ENCODE results near the gene MRPL36.
A peak's percentile ranks its signal among the peaks of the same experiment; 100 is the strongest.

MRPL36 gene

DNA sequence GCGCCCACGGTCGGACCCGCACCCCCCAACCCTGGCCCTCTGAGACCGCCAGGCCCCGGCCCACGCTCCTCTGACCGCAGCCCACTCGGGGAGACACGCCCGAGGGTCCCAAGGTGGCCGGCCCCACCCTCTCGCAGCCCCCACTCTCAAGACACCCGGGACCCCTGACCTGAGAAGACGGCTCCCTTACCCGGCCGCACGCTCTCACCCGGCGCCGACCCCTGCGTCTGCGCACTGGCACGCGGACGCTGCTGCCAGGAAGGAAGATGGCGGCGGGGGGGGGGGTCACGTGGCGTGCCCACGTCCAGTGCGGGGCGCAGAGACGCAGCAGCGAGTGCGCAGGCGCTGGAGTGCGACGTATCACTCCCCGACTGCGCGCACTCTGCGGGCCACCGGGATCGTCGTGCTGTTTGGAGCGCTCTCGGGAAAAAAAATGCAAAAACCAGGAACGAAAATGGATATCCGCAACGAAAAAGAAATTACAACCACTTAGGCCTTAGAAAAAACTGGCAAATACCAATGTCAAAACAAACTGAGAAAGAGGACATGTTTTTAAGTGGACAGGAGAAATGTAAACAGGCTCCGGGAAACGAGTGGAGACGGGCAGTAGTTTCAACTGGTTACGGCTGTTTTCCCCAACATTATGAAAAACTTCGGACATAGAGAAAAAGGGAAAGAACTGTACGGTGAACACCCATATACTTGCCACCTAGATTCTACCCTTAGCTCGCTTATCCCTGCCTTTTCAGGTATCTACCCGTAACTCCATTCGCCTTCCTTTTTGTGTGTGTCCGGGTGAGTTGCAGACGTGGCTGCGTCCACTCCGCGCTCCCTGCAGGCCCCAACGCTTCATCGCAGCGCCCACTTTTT, at the start of gene MRPL36:
Gene MRPL36 (minus strand): TSS at position 236 of the 870 bp plus-strand sequence. CDS start 902 bp downstream, outside the sequence.
- H3K4me1 ChIP-seq (ENCODE audit: low read depth, poor library complexity, severe bottlenecking): peaks cover 22% of the 10 kb centered on the region
- peak within 1 kb of the TSS; percentile 94 for H3K4me2 ChIP-seq
- H3K4me3 ChIP-seq (IDR thresholded peaks at IDR 0.05; ENCODE audit: insufficient read depth, low read depth, low read length): no peak within 1 kb of the TSS
- H3K9ac ChIP-seq: peak within 1 kb of the TSS; percentile 90
- peak within 1 kb of the TSS; percentile 70 for H3K27ac ChIP-seq
- peaks cover 66% of the 10 kb centered on the region for H3K79me2 ChIP-seq (ENCODE audit: insufficient read depth, low read depth)
- TF ChIP-seq, protein P1, sequence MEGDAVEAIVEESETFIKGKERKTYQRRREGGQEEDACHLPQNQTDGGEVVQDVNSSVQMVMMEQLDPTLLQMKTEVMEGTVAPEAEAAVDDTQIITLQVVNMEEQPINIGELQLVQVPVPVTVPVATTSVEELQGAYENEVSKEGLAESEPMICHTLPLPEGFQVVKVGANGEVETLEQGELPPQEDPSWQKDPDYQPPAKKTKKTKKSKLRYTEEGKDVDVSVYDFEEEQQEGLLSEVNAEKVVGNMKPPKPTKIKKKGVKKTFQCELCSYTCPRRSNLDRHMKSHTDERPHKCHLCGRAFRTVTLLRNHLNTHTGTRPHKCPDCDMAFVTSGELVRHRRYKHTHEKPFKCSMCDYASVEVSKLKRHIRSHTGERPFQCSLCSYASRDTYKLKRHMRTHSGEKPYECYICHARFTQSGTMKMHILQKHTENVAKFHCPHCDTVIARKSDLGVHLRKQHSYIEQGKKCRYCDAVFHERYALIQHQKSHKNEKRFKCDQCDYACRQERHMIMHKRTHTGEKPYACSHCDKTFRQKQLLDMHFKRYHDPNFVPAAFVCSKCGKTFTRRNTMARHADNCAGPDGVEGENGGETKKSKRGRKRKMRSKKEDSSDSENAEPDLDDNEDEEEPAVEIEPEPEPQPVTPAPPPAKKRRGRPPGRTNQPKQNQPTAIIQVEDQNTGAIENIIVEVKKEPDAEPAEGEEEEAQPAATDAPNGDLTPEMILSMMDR (conservative IDR thresholded peaks at IDR 0.05; ENCODE audit: low read depth, low read length): no peak
- H4K20me1 ChIP-seq (ENCODE audit: insufficient read depth): no peaks in the 10 kb centered on the region
- H2AFZ ChIP-seq (ENCODE audit: low read depth): peak within 1 kb of the TSS; percentile 76; the same call in 1 of the 2 replicates
- H3K27me3 ChIP-seq (ENCODE audit: insufficient read depth, low read depth): no peaks in the 10 kb centered on the region
- peaks cover 11% of the 10 kb centered on the region; the same call in 1 of the 2 replicates for H3K36me3 ChIP-seq (ENCODE audit: insufficient read depth)

DNA sequence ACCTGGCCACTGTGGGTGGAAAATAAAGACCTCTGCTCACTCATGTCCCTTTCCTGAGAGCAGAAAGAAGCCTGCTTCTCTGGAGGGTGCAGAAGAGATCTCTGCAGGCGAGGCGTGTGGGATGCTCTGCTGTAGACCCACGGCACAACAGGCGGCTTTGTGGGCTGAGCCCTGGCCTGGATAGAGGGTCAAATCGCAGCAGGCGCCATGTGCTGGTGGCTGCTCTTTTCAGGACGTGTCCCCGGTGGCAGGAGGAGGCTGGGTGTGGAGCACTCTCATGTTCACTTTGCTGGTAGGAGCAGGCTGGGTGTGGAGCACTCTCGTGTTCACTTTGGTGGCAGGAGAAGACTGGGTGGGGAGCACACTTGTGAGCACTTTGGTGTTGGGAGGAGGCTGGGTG, 48.0 kb upstream of the MRPL36 start:
- peaks cover 12% of the 10 kb centered on the region; the same call in 1 of the 2 replicates for H3K27me3 ChIP-seq (ENCODE audit: insufficient read depth, low read depth)
- H3K36me3 ChIP-seq (ENCODE audit: insufficient read depth): no peaks in the 10 kb centered on the region
- no peak overlapping the region for H2AFZ ChIP-seq (ENCODE audit: low read depth)
- H3K4me3 ChIP-seq (IDR thresholded peaks at IDR 0.05; ENCODE audit: insufficient read depth, low read depth, low read length): no peak overlapping the region
- H3K4me1 ChIP-seq (ENCODE audit: low read depth, poor library complexity, severe bottlenecking): no peaks in the 10 kb centered on the region
- no peak overlapping the region for H3K27ac ChIP-seq
- H3K79me2 ChIP-seq (ENCODE audit: insufficient read depth, low read depth): no peaks in the 10 kb centered on the region
- no peak overlapping the region for H3K4me2 ChIP-seq
- TF ChIP-seq, protein P1 (conservative IDR thresholded peaks at IDR 0.05; ENCODE audit: low read depth, low read length): no peak
- H3K9ac ChIP-seq: no peak overlapping the region
- H4K20me1 ChIP-seq (ENCODE audit: insufficient read depth): no peaks in the 10 kb centered on the region

DNA sequence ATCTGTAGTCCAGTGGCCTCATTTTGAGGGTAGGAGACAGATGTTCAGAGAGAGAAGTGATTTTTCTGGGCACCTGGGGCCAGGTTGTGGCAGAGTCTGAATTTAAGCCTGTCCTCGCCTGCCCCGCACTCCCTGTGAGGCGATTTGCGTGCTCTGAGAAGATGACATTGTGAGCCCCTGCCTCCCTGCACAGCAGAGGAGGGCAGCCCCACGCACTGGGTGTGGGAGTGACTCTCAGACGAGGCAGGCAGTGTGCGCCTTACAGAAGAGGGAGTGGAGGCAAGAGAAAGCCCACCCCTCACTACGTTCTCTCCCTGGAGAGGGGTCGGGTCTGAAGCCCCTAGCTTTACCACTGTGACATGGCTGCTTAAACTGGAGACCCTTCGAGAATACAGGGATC, 47.4 kb upstream of the MRPL36 start:
- Histone ChIP-seq H3K36me3 (ENCODE audit: insufficient read depth) (no peaks in the 10 kb centered on the region), H3K4me3 (IDR thresholded peaks at IDR 0.05; ENCODE audit: insufficient read depth, low read depth, low read length) (no peak overlapping the region), H3K9ac (no peak overlapping the region), H2AFZ (ENCODE audit: low read depth) (no peak overlapping the region), H4K20me1 (ENCODE audit: insufficient read depth) (no peaks in the 10 kb centered on the region), H3K4me2 (no peak overlapping the region), H3K4me1 (ENCODE audit: low read depth, poor library complexity, severe bottlenecking) (no peaks in the 10 kb centered on the region), H3K27ac (no peak overlapping the region), H3K79me2 (ENCODE audit: insufficient read depth, low read depth) (no peaks in the 10 kb centered on the region), H3K27me3 (ENCODE audit: insufficient read depth, low read depth) (peaks cover 12% of the 10 kb centered on the region; the same call in 1 of the 2 replicates)
- TF ChIP-seq, protein P1 (conservative IDR thresholded peaks at IDR 0.05; ENCODE audit: low read depth, low read length): no peak

DNA sequence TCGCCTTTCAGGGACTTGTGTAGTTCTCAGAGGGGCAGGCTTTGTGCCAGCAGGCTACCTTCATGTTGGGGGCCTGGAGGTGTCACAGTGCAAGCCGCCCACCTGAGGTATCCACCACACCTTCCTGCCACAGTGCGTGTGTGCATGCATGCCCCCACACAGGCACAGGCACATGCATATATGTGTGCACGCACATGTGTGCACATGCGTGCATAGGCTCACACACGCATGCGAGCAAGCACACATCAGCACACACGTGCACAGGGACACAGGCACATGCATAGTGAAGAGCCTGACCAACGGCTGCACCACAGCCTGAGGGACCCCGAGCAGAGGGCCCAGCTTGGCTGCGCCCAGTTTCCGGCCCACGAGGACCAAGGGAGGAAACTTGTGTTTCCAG, 46.9 kb upstream of the MRPL36 start:
- H3K27ac ChIP-seq: no peak overlapping the region
- H3K36me3 ChIP-seq (ENCODE audit: insufficient read depth): no peaks in the 10 kb centered on the region
- H3K4me1 ChIP-seq (ENCODE audit: low read depth, poor library complexity, severe bottlenecking): no peaks in the 10 kb centered on the region
- no peak overlapping the region for H2AFZ ChIP-seq (ENCODE audit: low read depth)
- no peak overlapping the region for H3K4me2 ChIP-seq
- TF ChIP-seq, protein P1 (conservative IDR thresholded peaks at IDR 0.05; ENCODE audit: low read depth, low read length): no peak
- no peak overlapping the region for H3K9ac ChIP-seq
- no peaks in the 10 kb centered on the region for H4K20me1 ChIP-seq (ENCODE audit: insufficient read depth)
- H3K79me2 ChIP-seq (ENCODE audit: insufficient read depth, low read depth): no peaks in the 10 kb centered on the region
- H3K4me3 ChIP-seq (IDR thresholded peaks at IDR 0.05; ENCODE audit: insufficient read depth, low read depth, low read length): no peak overlapping the region
- H3K27me3 ChIP-seq (ENCODE audit: insufficient read depth, low read depth): peaks cover 12% of the 10 kb centered on the region; the same call in 1 of the 2 replicates
